ELF-1 (cell line): ENCODE data around the gene DCTD.

Experiments used
- DNase-seq: peaks from one replicate; pipeline ENCODE4 v3.0.0-alpha.2; 2016; ENCODE audit warnings: low read depth, low spot score

Gene DCTD

DNA sequence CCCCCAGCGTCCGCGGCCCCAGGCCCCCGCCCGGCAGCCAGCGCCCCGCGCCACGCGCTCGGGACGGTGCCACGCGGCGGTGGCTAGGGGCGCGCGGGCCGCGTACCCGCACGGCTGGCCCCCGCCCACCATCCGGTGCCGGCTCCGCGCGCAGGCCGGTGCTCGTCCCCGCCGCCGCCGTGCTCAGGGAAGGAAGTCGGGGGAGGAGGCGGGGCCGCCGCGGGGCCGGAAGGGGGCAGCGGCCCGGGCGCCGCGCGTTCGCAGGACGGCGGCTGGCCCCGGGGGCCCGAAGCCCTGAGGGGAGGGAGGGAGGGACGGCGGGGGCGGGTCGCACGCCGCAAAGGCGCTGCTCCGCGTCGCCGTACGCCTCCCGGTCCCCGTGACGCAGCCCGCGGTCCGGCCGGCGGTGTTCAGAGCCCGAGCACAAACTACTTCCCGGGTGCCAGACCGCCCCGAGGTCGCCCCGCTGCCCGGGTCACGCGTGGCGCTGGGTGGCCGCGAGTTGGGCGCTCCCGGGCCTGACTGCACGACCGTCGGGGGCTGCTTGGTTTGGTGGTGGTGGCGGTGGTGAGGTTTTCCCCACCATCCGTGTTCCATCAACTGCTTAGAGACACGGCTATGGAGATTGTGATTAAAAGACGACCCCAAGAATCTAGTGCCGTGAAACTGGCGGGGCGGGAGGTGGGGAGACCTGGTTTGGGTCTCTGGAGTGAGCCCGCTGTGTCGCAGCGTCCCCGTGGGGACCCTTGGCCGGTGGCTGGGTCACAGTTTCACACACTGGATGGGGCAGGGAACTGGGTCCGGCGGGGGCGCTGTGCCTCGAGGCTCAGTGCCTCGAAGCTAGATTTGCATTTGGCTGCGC, at the start of gene DCTD:
TSS of gene DCTD (minus strand) at position 205 of the 862 bp plus-strand sequence. CDS start 1,818 bp downstream, outside the sequence.
- DNase-seq = peak; percentile 80

DNA sequence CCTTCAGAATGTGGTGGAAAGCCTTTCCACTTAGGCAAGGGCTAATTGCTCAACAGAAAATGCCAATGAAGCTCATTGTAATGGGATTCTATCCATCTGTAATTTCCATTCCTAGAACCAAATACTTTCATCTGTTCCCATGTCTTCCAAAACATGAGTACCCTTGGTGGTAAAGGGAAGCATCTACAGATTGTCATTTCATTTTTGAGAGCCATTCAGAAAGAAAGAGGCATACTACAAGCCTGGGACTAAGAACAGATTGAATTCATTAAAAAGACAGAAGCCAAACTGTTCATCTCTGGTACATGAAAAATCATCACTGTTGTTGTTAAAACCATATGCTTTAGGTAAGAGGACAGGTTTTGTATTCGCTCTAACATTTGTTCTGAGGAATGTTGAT, 43.6 kb upstream of the DCTD start:
- DNase-seq = no peak

GRCh38 chr4:182960228-182960627, 43.0 kb upstream of the DCTD start:
- DNase-seq = no peak

DNA sequence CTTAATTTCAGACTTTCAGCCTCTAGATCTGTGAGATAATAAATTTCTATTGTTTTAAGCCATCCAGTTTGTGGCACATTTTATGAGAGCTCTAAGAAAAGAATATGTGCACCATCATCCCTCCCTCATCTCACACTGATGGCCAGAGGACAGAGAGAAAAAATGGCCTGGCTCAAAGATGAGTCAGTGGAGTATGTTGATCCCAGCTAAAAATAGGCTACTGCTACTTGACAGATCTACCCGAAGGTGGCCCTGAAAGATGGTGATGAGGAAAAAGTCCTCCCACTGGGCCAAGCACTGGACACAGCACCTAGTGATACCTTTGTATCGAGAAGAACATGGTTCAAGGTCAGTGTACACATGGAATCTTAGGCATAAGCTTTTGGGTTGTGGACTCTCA, 38.2 kb upstream of the DCTD start:
- DNase-seq = no peak

DNA sequence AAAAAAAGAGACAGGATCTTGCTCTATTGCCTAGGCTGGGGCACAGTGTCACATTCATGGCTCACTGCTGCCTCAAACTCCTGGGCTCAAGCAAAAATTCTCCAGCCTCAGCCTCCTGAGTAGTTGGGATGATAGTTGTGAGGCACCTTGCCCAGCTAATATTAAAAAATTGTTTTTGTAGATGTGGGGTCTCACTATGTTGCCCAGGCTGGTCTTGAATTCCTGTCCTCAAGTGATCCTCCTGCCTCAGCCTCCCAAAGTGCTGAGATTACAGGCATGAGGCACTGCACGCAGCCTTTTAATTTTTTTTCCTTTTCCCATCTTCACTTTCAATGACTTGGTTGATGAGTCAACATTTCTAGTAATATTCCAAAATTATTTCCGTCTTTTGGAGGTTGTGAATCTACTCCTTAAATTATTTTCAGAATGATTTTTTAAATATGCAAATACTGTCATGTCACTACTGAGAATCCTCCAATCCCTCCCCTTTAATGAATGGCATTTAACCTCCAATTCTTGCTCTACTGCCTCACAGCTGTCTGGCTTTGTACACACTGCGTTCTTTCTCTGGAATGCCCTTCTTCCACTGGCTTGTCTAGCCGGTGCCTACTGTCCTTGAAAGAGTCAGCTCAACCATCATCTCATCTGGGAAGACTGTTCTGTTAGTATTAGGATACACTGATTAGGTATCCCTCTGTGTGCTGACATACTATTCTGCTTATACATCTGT, 27.5 kb upstream of the DCTD start:
- no peak for DNase-seq

DNA sequence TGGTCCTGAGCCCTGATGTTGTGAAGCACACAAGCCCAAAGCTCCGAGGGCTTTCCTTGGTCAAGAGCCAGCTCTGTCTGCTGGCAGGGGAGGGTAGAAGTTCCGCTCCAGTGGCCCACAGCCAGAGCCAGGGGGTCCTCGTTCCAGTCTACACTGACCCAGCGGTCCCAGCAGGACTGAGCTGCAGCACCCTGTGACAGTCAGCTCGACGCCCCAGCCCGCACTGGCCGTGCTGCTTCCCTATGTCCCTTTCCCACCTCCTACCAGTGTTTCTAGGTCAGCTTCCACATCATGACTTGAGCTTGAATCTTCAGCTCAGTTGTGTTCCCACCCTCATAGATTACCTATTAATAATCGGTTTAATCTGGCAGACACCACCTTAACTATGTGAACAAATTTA, 22.5 kb upstream of the DCTD start:
- DNase-seq = no peak

GRCh38 chr4:182938205-182938645, 21.0 kb upstream of the DCTD start:
- DNase-seq = peak; percentile 84

GRCh38 chr4:182937268-182938204, 20.4 kb upstream of the DCTD start:
- peak; percentile 10 for DNase-seq

GRCh38 chr4:182932651-182933050, 15.5 kb upstream of the DCTD start:
- DNase-seq = no peak

GRCh38 chr4:182931691-182932345, 14.6 kb upstream of the DCTD start:
- DNase-seq = no peak

DNA sequence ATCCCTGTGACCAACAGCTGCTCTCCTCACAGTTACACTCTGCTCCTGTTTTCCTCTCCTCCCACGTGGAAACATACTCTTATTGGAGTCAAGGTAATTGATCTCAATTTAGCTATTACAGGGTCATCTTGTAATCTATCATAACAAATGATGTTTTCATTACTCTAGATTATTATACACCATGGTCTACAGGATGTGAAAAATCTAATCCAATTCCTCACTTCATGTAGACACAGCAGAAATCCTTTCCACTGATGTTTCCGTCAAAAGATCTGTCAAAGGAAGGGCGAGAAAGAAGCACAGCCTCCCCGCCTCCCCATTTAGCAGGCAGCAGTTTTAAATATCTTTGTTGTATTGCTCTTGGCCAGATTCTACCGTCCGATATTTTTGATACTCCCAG, 13.7 kb upstream of the DCTD start:
- DNase-seq = no peak

- peak; percentile 27 for DNase-seq
Measured at GRCh38 chr4:182929296-182929695, 12.1 kb upstream of the DCTD start.

GRCh38 chr4:182928061-182928460, 10.9 kb upstream of the DCTD start:
- DNase-seq = no peak

- DNase-seq = no peak
Measured at GRCh38 chr4:182927505-182927904, 10.3 kb upstream of the DCTD start.

- no peak for DNase-seq
Measured at GRCh38 chr4:182925855-182926254, 8.7 kb upstream of the DCTD start.

- peak; percentile 92 for DNase-seq
Measured at GRCh38 chr4:182925298-182925757, 8.1 kb upstream of the DCTD start.

GRCh38 chr4:182924497-182924896, 7.3 kb upstream of the DCTD start:
- DNase-seq = no peak

DNA sequence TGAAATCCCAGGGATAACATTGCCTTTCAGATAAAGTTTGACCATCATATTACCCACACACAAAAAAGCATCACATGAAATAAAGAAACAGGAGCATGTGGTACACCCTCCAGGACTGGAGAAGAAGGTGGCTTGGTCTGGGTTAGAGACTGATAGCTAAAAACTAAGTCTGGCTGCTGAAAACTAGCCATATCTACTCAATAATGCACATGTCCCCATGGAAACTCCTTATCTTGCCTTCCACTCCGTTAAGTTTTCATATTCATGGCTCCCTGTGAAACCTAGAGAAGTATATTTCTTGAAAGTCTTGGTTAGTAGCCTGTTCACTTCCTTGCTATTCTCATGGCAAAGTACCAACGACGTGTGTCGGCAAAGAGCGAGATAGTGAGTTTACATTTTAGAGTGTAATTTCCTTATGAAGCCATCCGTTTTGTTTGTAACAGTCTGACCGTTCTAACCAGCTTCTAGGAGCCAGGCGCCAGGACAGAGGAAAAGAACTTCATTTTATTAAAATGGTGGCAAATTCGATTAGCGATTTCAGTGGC, 6.7 kb upstream of the DCTD start:
- no peak for DNase-seq

DNA sequence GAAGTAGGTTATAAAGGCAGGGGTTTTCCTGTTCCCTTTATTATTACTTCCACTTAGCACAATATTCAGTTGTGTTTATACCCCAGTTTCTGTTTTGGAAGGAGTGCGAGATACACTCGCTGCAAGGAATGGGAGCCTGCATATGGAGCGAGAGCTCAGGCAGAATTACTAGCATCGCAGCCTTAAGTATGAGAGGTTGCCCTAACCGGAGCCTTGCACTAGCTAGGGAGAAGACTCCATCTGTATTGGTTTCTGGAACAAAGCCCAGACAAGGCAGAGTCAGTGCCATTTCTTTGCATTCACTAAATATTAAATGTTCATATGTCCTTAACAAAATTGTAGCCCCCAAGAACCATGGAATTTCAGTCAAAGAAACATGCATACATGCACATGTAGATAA, 6.2 kb upstream of the DCTD start:
- DNase-seq = no peak

DNA sequence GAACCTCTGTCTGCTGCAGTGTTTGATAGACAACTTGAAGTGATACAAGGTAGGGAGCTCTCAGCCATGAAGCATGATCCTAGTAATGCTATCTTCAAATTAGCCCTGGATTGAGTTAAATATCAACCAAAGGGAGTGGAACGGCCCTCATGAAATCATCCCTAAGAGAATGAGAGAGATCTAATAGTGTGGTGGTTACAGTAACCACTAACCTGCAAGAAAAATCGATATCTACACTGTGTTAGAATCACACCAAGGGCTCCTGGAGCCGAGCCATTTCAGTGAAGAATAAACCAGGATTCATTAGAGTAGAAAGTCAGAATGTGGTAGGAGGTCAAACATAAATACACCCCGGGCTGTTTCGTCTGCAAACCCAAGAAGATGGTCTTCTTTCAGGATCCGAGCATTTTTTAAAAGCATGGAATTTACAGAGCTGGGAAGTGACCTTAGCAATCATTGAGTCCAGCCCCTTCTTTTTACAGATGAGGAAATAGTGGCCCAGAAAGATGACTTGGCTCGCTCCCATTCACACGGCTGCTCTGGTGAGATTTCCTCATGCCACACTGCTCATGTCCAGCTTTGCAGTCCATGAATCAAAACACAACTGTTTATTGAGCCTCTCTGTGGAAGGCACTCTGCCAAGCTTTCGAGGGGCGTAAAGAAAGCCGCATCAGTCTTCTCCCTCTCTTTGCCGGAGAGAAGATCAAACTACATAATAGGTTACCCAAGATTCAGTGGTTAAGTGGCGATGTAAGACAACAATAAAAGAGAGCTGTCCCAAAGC, 5.5 kb upstream of the DCTD start:
- no peak for DNase-seq
